AG09319 (cell line): Measurements from ENCODE around the gene ARL3.
"Not testable (repeated sequence)": the region's sequence is repeated elsewhere in the genome, so short reads cannot be mapped to it uniquely, and the experiment has no call there.

Experiments used
- DNase-seq: peaks from one replicate; pipeline ENCODE4 v3.0.0-alpha.2; 2010; ENCODE audit warnings: low read depth; ENCODE audit errors: extremely low read depth
- CTCF ChIP-seq: IDR thresholded peaks from 2 replicates; pipeline ENCODE4 v1.5.1; 2011; ENCODE audit warnings: low read depth, mild to moderate bottlenecking, inconsistent platforms, low read length, moderate library complexity

The ARL3 gene

DNA sequence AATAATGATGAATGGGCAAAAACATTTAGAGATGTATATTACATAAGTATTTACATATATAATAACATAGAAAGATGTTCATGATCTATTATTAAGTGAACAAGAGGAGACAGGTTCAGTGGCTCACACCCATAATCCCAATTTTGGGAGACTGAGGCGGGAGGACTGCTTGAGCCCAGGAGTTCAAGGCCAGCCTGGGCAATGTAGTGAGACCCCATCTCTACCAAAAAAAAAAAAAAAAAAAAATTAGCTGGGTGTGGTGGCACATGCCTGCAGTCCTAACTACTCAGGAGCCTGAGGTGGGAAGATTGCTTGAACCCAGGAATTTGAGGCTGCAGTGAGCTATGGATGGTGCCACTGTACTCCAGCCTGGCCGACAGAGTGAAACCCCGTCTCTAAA, 12.4 kb downstream of the ARL3 start:
- no peak for DNase-seq
- no peak for TF ChIP-seq CTCF

DNA sequence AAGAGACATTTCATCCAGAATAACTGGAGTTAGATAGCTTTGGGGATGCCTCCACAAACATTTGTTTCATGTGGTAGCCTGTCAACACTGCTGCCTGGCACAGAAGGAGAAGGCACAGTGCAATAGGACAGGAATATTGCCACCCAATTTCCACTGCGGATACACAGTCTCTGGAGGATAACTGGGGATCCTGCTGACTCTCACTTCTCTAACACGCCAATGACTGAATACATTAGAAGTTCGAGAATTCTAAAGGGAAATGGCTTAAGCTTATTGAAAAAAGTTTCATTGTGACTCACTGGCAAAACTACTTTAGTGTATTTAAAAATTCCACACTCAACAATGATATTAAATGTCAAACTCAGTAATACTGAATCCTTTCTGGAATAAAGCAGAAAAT, 12.9 kb downstream of the ARL3 start:
- DNase-seq: no peak
- no peak for TF ChIP-seq CTCF

DNA sequence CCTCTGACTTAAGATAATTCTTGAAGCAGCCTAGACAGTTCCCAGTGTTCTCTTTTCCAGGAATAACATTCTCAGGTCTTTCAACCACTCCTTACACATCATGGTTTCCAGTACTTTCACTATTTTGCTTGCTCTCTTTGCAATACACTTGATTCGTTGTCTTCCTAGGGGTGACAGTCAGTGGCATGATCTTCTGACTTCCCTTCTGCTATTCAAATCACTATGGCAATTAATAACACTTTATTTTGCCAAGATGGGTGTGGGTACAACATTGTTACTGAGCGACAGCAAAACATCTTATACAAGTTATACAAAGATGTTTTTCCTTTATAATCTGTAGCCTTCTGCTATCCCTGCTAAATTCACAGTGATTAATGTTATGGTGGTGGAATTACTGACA, 15.3 kb downstream of the ARL3 start:
- TF ChIP-seq CTCF: no peak
- DNase-seq: no peak

- no peak for TF ChIP-seq CTCF
- no peak for DNase-seq
These were observed 17.5 kb downstream of the ARL3 start for GRCh38 chr10:102696736-102697135.

GRCh38 chr10:102695401-102695800, 18.8 kb downstream of the ARL3 start:
- DNase-seq: not testable (repeated sequence)

DNA sequence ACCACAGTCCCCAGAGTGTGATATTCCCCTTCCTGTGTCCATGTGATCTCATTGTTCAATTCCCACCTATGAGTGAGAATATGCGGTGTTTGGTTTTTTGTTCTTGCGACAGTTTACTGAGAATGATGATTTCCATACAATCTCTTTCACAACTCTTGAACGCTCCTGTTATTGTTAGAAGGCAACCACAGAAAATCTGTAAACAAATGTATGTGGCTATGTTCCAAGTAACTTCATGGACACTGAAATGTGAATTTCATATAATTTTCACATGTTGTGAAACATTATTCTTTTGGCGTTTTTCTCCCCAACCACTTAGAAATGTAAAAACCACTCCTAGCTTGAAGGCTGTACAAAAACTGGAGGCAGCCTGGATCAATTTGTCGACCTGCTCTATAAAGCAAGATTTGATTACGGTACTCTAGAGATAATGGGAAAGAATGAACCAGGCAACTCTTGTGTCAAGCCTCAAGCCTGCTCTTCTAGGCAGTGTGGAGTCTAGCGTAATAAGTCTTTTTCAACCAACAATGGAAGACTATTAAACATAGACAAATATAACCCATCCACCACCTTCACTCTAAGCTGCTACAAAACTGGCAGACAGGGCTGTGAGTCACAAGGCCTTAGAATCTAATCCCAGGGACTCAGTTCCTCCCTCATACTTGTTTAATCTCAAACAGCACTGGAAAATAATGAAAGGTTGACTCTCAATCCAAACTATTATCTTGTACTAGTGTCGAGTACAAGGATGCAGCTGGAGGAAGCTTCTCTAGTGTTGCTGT, 22.7 kb downstream of the ARL3 start:
- DNase-seq: peak; percentile 71
- TF ChIP-seq CTCF: no peak

DNA sequence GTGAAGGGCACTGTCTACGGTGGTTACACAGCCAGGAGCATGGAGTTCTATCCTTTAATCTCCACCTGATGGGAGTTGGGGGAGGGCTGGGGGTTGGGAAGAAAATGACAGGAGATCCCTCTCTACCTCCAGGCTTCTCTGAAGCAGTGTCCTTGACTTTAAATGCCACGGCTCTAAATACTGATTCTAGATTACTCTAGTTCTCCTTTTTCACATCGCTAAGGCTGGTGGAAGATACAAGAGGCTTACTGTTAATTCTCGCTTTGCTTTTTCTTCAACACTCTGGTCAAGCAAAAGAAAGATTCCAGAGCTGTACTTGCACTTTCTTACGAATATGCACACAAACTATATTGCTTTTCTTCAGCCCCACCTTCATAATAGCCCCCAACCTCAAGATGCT, 30.5 kb downstream of the ARL3 start:
- DNase-seq: no peak
- no peak for TF ChIP-seq CTCF

- DNase-seq: no peak
- no peak for TF ChIP-seq CTCF
These were observed 31.2 kb downstream of the ARL3 start for GRCh38 chr10:102682981-102683380.
